GM18507 (cell line): ENCODE results near the gene INPP4A.

ENCODE experiments used
- DNase-seq: peaks from one replicate; pipeline ENCODE4 v3.0.0; 2011; ENCODE audit warnings: low read depth; ENCODE audit not compliant: insufficient read length; ENCODE audit errors: extremely low spot score
- FAIRE-seq: peaks from 2 replicates; lab custom pipeline; 2011; peaks lifted over from hg19 to GRCh38; lab: Jason Lieb, UNC

The INPP4A gene

GRCh38 chr2:98458207-98458606 lies 13.5 kb downstream of the INPP4A start:
- DNase-seq, result no peak
- no peak for FAIRE-seq

GRCh38 chr2:98458667-98459380 lies 14.2 kb downstream of the INPP4A start:
- DNase-seq, result no peak
- no peak for FAIRE-seq

GRCh38 chr2:98459496-98460175 lies 15.0 kb downstream of the INPP4A start:
- peak; percentile 81 for FAIRE-seq

GRCh38 chr2:98460573-98461497 lies 16.2 kb downstream of the INPP4A start:
- FAIRE-seq, result peak; percentile 87

More at GRCh38 chr2:98459496-98460175, 15.0 kb downstream of the INPP4A start:
- no peak for DNase-seq

GRCh38 chr2:98461498-98462049 lies 16.9 kb downstream of the INPP4A start:
- FAIRE-seq (no peak), DNase-seq (no peak)

More at GRCh38 chr2:98460573-98461497, 16.2 kb downstream of the INPP4A start:
- no peak for DNase-seq

- no peak for DNase-seq
- FAIRE-seq, result no peak
Measured at GRCh38 chr2:98463081-98463481, 18.4 kb downstream of the INPP4A start.

- DNase-seq, result no peak
- no peak for FAIRE-seq
Measured at GRCh38 chr2:98463551-98463971, 18.9 kb downstream of the INPP4A start.

- no peak for DNase-seq
- FAIRE-seq, result peak; percentile 72
Measured at GRCh38 chr2:98463988-98464771, 19.5 kb downstream of the INPP4A start.

- FAIRE-seq (peak; percentile 95), DNase-seq (no peak)
Measured at GRCh38 chr2:98464772-98465310, 20.2 kb downstream of the INPP4A start.

- peak; percentile 92 for FAIRE-seq
- DNase-seq, result no peak
Measured at GRCh38 chr2:98465456-98466226, 21.0 kb downstream of the INPP4A start.

GRCh38 chr2:98467082-98467536 lies 22.5 kb downstream of the INPP4A start:
- no peak for DNase-seq
- no peak for FAIRE-seq

GRCh38 chr2:98467652-98468051 lies 23.0 kb downstream of the INPP4A start:
- DNase-seq (no peak), FAIRE-seq (no peak)

GRCh38 chr2:98468621-98469236 lies 24.1 kb downstream of the INPP4A start:
- DNase-seq, result no peak
- peak; percentile 95 for FAIRE-seq

- FAIRE-seq (peak; percentile 56), DNase-seq (no peak)
Measured at GRCh38 chr2:98469862-98470544, 25.3 kb downstream of the INPP4A start.

- peak; percentile 79 for FAIRE-seq
- no peak for DNase-seq
Measured at GRCh38 chr2:98470851-98471255, 26.2 kb downstream of the INPP4A start.

- FAIRE-seq, result peak; percentile 5
- DNase-seq, result no peak
Measured at GRCh38 chr2:98471402-98472131, 26.9 kb downstream of the INPP4A start.
